Stimulated activated CD4-positive, alpha-beta T cell treated with anti-CD3 and anti-CD28 coated beads, Interleukin-15, amount 100 ng/mL, for 48 hours (primary cell): ENCODE results near the gene NPC1.
"Not testable (repeated sequence)": the region's sequence is repeated elsewhere in the genome, so short reads cannot be mapped to it uniquely, and the experiment has no call there.

Source experiments
- DNase-seq, 2 donors: peaks; one replicate each; pipeline ENCODE4 v3.0.0-alpha.2; 2020; ENCODE audit warnings: low read depth in 2 of 2

The NPC1 gene

GRCh38 chr18:23575309-23575651 lies 11.0 kb downstream of the NPC1 start:
- no peak for DNase-seq

GRCh38 chr18:23574611-23575308 lies 11.5 kb downstream of the NPC1 start:
- DNase-seq = no peak

- no peak for DNase-seq
Observed at GRCh38 chr18:23573626-23574431, 12.5 kb downstream of the NPC1 start.

GRCh38 chr18:23573020-23573419 lies 13.3 kb downstream of the NPC1 start:
- no peak for DNase-seq

GRCh38 chr18:23572570-23572969 lies 13.7 kb downstream of the NPC1 start:
- no peak for DNase-seq

GRCh38 chr18:23572012-23572411 lies 14.3 kb downstream of the NPC1 start:
- no peak for DNase-seq

- no peak for DNase-seq
Observed at GRCh38 chr18:23570912-23571504, 15.3 kb downstream of the NPC1 start.

- DNase-seq = no peak
Observed at GRCh38 chr18:23569299-23570063, 16.8 kb downstream of the NPC1 start.

GRCh38 chr18:23568281-23569138 lies 17.8 kb downstream of the NPC1 start:
- DNase-seq = no peak

GRCh38 chr18:23567671-23568070 lies 18.6 kb downstream of the NPC1 start:
- DNase-seq = no peak

- no peak for DNase-seq
Observed at GRCh38 chr18:23565916-23566547, 20.3 kb downstream of the NPC1 start.

- no peak for DNase-seq
Observed at GRCh38 chr18:23563377-23564043, 22.8 kb downstream of the NPC1 start.

GRCh38 chr18:23560186-23560585 lies 26.1 kb downstream of the NPC1 start:
- no peak for DNase-seq

- not testable (repeated sequence) for DNase-seq
Observed at GRCh38 chr18:23557511-23557910, 28.8 kb downstream of the NPC1 start.

- no peak for DNase-seq
Observed at GRCh38 chr18:23556145-23556780, 30.0 kb downstream of the NPC1 start.

GRCh38 chr18:23553887-23554286 lies 32.4 kb downstream of the NPC1 start:
- DNase-seq = no peak

GRCh38 chr18:23552505-23552904 lies 33.8 kb downstream of the NPC1 start:
- DNase-seq = no peak

GRCh38 chr18:23551978-23552377 lies 34.3 kb downstream of the NPC1 start:
- no peak for DNase-seq

GRCh38 chr18:23550898-23551297 lies 35.4 kb downstream of the NPC1 start:
- DNase-seq = no peak

- DNase-seq = no peak
Observed at GRCh38 chr18:23548719-23549118, 37.6 kb downstream of the NPC1 start.
